Measurements from ENCODE around the gene EPB41L4B. TPM values are rescaled to one million over a fixed set of nuclear protein-coding genes. Genes with fewer than 3 reads are reported as not detected.

EPB41L4B gene
- total RNA-seq, 1 donor from 2014 or later = 5.5 TPM

- Mint-ChIP-seq H3K27me3 (ENCODE audit: low read depth) (no peaks in the 10 kb centered on the region), H3K4me3 (no peak overlapping the region), H3K36me3 (no peaks in the 10 kb centered on the region), H3K9me3 (no peaks in the 10 kb centered on the region), H3K4me1 (peaks cover 23% of the 10 kb centered on the region), H3K27ac (no peak overlapping the region)
- DNase-seq (ENCODE audit: low spot score in 2 of 2, unreplicated experiment in 2 of 2) = no peak
- TF ChIP-seq CTCF (IDR thresholded peaks at IDR 0.05; ENCODE audit: unreplicated experiment) = no peak
These were observed 197.9 kb downstream of the EPB41L4B start for GRCh38 chr9:109122726-109123621.

Other genes starting within 250 kb of the EPB41L4B start
- gene TMEM245, start 201.1 kb downstream of the EPB41L4B start, total RNA-seq = 73.0 to 77.9 TPM (median 74.6 TPM) in 3 replicates
- gene FRRS1L, start 153.8 kb downstream of the EPB41L4B start, total RNA-seq = 12.4 to 14.6 TPM (median 14.4 TPM) in 3 replicates
- 6.2 to 7.5 TPM (median 6.8 TPM) in 3 replicates for gene PTPN3, start 177.2 kb upstream of the EPB41L4B start, total RNA-seq

Data from mesothelial cell of epicardium (in vitro differentiated cells).